ENCODE results near the gene ARHGAP26.

DNA sequence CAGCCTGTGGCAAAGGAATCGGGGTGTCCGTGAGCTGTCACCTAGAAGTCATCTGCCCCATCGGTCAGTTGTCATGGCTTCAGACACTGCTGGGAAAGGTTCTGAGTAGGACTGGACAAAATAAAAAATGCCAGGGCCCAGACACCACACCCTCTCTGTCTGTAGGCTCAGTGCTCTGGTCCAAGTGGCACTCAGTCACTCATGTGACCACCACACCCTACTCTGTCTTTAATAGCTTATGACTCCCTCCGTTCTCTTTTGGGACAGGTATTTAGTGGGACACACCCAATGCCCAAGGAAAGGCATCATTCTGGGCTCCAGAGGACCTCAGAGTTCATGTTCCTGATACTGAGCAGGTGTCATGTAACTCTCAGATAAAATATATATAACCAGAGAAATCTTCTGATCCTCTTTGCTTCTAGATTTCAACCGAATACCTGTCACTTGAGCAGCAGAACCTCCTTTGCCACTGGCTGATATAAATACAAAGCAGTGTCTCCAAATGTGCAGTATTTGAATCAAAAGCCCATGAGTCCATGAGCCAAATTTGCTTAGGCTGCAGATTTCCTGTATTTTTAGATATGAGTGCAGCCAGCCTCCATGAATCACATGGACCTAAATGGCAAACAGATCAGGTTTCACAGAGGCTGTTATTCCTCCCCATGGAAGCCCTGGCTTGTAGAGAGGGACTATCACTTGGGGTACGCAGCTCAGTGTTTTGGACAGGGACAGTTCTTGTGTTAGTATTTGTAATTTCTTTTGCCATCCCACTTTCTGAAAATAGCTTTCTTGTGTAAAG is 272.0 kb downstream of the ARHGAP26 start:
- TF ChIP-seq, protein P1, sequence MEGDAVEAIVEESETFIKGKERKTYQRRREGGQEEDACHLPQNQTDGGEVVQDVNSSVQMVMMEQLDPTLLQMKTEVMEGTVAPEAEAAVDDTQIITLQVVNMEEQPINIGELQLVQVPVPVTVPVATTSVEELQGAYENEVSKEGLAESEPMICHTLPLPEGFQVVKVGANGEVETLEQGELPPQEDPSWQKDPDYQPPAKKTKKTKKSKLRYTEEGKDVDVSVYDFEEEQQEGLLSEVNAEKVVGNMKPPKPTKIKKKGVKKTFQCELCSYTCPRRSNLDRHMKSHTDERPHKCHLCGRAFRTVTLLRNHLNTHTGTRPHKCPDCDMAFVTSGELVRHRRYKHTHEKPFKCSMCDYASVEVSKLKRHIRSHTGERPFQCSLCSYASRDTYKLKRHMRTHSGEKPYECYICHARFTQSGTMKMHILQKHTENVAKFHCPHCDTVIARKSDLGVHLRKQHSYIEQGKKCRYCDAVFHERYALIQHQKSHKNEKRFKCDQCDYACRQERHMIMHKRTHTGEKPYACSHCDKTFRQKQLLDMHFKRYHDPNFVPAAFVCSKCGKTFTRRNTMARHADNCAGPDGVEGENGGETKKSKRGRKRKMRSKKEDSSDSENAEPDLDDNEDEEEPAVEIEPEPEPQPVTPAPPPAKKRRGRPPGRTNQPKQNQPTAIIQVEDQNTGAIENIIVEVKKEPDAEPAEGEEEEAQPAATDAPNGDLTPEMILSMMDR (conservative IDR thresholded peaks at IDR 0.05 in 1 of 2, IDR thresholded peaks at IDR 0.05 in 1 of 2; ENCODE audit: low read depth in 1 of 2, low read length in 2 of 2) = no peak
- TF ChIP-seq EZH2 (IDR thresholded peaks at IDR 0.05; ENCODE audit: low read length, missing control alignments) = no peak
